GM18526 (cell line): Measurements from ENCODE around the gene KLF2.

ENCODE experiments used
- POLR2A ChIP-seq: IDR thresholded peaks from 3 replicates; pipeline ENCODE4 v1.6.1; 2011; ENCODE audit not compliant: insufficient read length; ENCODE audit errors: extremely low read depth

KLF2 gene

DNA sequence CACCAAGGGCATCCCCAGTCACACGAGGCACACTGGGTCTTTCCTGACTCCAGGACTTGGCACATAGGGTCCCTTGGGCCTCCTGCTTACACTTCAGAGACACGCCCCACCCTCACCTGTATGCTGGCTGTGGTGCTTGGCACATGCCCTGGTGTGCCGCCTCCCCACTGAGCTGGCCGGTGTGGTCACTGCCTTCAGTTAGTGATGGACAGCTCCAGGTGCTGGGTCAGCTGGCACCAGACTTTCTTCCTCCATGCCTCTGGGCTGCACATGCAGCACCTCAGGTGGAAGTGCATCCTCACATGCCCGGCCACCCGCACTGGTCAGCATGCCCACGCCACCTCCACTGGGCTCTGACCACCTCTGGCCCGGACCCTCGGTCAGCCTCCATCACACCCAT is 52.9 kb downstream of the KLF2 start:
- no peak for TF ChIP-seq POLR2A
